GM12874 (cell line): Measurements from ENCODE around the gene CIRBP.

Experiments
- TF ChIP-seq, protein P1 (sequence below): IDR thresholded peaks from 2 replicates; pipeline ENCODE4 v1.5.1; 2011; ENCODE audit warnings: low read depth, mild to moderate bottlenecking, control low read depth, low read length, moderate library complexity; ENCODE audit not compliant: insufficient read depth

CIRBP gene

GRCh38 chr19:1313695-1314613, 44.8 kb downstream of the CIRBP start:
- TF ChIP-seq, protein P1, sequence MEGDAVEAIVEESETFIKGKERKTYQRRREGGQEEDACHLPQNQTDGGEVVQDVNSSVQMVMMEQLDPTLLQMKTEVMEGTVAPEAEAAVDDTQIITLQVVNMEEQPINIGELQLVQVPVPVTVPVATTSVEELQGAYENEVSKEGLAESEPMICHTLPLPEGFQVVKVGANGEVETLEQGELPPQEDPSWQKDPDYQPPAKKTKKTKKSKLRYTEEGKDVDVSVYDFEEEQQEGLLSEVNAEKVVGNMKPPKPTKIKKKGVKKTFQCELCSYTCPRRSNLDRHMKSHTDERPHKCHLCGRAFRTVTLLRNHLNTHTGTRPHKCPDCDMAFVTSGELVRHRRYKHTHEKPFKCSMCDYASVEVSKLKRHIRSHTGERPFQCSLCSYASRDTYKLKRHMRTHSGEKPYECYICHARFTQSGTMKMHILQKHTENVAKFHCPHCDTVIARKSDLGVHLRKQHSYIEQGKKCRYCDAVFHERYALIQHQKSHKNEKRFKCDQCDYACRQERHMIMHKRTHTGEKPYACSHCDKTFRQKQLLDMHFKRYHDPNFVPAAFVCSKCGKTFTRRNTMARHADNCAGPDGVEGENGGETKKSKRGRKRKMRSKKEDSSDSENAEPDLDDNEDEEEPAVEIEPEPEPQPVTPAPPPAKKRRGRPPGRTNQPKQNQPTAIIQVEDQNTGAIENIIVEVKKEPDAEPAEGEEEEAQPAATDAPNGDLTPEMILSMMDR, result no peak

DNA sequence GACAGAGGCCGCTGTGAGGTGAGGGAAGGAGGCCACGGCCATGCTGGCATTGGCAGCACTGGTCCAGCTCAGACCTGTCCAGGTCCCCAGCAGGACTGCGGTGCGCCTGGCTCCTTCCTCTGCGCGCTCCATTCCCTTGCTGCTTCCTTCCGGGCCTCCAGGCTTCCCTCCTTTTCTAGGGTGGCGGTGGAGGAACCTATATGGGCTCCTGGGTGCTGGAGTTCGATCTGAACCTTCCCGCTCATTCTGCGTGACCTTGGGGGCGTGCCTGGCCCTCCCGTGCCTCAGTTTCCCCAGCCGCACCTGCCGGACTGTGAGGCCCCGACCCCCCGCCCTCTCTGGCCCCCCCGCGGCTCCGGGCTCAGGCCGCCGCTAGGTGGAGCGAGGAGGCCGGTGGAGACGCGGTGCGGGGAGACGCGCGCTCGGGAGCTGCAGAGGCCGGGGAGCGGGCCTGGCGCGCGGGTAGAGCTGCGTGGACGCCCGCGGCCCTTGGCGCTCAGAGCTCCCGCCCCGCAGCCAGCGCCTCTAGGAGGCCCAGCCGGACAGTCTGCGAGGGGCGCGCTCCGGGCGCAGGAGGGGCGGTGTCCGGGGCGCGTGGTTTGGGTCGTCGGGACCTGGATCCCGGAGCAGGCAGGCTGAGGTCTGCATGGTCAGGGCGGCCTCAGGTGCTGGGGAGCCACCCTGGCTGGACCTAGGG, 46.5 kb downstream of the CIRBP start:
- TF ChIP-seq, protein P1, result peak; percentile 67

GRCh38 chr19:1316466-1316865, 47.3 kb downstream of the CIRBP start:
- TF ChIP-seq, protein P1, result no peak

DNA sequence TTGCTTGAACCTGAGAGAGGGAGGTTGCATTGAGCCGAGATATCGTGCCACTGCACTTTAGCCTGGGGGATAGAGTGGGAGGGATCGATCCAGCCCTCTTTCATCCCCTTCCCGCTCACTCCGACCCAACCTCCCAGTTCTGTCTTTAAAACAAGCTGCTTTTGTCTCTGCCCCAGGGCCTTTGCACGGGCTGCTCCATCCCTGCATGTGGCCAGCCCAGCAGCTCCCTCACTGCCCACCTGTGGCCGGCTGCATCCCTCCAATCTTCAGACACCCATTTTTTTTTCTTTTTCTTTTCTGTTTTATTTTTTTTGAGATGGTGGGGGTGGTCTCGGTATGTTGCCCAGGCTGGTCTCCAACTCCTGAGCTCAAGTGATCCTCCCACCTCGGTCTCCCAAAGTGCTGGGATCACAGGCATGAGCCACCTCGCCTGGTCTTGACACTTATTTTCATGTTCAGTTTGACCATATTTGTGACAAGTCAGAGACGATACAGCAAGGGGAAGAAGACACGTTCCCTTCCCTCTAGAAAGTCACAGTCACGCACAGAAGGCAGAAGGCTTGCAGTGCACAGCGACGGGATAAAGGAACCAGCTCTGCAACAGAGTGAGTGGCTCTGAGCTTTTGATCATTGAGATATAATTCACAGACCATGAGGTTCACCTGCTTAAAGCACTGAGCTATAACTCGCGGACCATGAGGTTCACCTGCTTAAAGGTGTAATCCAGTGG, 48.3 kb downstream of the CIRBP start:
- TF ChIP-seq, protein P1, result no peak

DNA sequence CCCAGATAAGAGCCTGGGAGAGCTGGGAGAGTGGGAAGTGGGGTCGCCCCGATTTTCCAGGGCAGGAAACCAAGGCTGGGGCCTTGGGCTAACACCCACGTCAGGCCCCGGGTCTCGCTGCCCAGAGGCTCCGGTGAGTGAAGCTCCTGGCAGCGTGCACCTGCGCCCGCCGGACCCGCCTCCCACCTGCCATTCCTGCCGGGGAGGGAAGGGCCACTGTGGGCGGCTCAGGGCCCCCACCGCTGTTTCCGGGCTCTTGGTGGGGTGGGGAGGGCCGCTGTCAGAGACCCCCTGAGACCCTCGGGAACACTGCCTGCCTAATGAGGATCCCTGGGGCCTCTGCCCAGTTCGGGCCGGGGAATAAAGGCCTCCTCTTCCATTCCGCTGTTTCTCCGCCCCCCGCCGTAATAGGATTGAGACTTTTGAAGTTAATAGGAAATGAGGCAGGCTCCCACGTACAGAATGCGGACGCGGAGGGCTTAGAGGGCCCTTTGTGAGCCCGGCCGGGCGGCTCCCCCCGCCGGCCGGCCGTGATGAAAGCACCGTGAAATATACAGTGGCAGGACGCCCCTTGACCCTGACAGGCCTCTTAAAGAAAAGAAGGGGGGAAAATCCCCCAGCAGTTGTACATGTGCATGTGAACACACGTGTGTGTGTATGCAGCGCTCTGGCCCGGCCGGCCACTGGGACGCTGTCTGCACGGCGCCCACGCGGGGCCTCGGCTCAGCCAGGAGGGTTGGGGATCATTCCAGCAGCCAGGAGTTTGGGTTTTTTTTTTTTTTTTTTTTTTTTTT, 49.7 kb downstream of the CIRBP start:
- TF ChIP-seq, protein P1, result no peak

- TF ChIP-seq, protein P1, result no peak
Observed at GRCh38 chr19:1321539-1321938, 52.4 kb downstream of the CIRBP start.
